Inflammatory macrophage treated with lipopolysaccharide for 4 hours (primary cell): ENCODE results near the gene NAV3.

Experiments
- DNase-seq: peaks from one replicate; pipeline ENCODE4 v3.0.0-alpha.2; 2020

NAV3 gene

GRCh38 chr12:77847680-77848431, 17.2 kb downstream of the NAV3 start:
- DNase-seq: no peak

- DNase-seq: no peak
These were observed 19.4 kb downstream of the NAV3 start for GRCh38 chr12:77850129-77850528.

GRCh38 chr12:77850698-77851097, 20.0 kb downstream of the NAV3 start:
- no peak for DNase-seq

- no peak for DNase-seq
These were observed 24.9 kb downstream of the NAV3 start for GRCh38 chr12:77855548-77855947.

- DNase-seq: no peak
These were observed 30.6 kb downstream of the NAV3 start for GRCh38 chr12:77861317-77861716.

- no peak for DNase-seq
These were observed 34.5 kb downstream of the NAV3 start for GRCh38 chr12:77865178-77865577.

GRCh38 chr12:77878901-77879300, 48.2 kb downstream of the NAV3 start:
- no peak for DNase-seq

- no peak for DNase-seq
These were observed 52.0 kb downstream of the NAV3 start for GRCh38 chr12:77882709-77883108.

GRCh38 chr12:77888611-77889010, 57.9 kb downstream of the NAV3 start:
- no peak for DNase-seq

- no peak for DNase-seq
These were observed 60.9 kb downstream of the NAV3 start for GRCh38 chr12:77891518-77892147.

- DNase-seq: no peak
These were observed 63.2 kb downstream of the NAV3 start for GRCh38 chr12:77893918-77894317.

- no peak for DNase-seq
These were observed 63.9 kb downstream of the NAV3 start for GRCh38 chr12:77894556-77894955.

GRCh38 chr12:77895699-77896098, 65.0 kb downstream of the NAV3 start:
- no peak for DNase-seq

GRCh38 chr12:77907936-77908335, 77.2 kb downstream of the NAV3 start:
- DNase-seq: no peak

- DNase-seq: no peak
These were observed 83.4 kb downstream of the NAV3 start for GRCh38 chr12:77914081-77914488.

- DNase-seq: no peak
These were observed 84.4 kb downstream of the NAV3 start for GRCh38 chr12:77915071-77915600.

- no peak for DNase-seq
These were observed 85.6 kb downstream of the NAV3 start for GRCh38 chr12:77916276-77916675.

- no peak for DNase-seq
These were observed 87.4 kb downstream of the NAV3 start for GRCh38 chr12:77918046-77918445.

GRCh38 chr12:77919450-77919849, 88.8 kb downstream of the NAV3 start:
- no peak for DNase-seq

GRCh38 chr12:77923882-77924281, 93.2 kb downstream of the NAV3 start:
- DNase-seq: no peak

GRCh38 chr12:77924703-77925102, 94.0 kb downstream of the NAV3 start:
- no peak for DNase-seq

- DNase-seq: peak; percentile 32
These were observed 94.9 kb downstream of the NAV3 start for GRCh38 chr12:77925536-77926108.

- no peak for DNase-seq
These were observed 97.4 kb downstream of the NAV3 start for GRCh38 chr12:77928078-77928477.

- no peak for DNase-seq
These were observed 101.5 kb downstream of the NAV3 start for GRCh38 chr12:77932216-77932615.
